ENCODE results near the gene CYP2D6. TPM values are rescaled to one million over a fixed set of nuclear protein-coding genes. Genes with fewer than 3 reads are reported as not detected.
A peak's percentile ranks its signal among the peaks of the same experiment; 100 is the strongest.
"Not testable (repeated sequence)": the region's sequence is repeated elsewhere in the genome, so short reads cannot be mapped to it uniquely, and the experiment has no call there.

CYP2D6 gene
- total RNA-seq, 2 experiments from 2014 or later = 3.7 to 4.4 TPM

DNA sequence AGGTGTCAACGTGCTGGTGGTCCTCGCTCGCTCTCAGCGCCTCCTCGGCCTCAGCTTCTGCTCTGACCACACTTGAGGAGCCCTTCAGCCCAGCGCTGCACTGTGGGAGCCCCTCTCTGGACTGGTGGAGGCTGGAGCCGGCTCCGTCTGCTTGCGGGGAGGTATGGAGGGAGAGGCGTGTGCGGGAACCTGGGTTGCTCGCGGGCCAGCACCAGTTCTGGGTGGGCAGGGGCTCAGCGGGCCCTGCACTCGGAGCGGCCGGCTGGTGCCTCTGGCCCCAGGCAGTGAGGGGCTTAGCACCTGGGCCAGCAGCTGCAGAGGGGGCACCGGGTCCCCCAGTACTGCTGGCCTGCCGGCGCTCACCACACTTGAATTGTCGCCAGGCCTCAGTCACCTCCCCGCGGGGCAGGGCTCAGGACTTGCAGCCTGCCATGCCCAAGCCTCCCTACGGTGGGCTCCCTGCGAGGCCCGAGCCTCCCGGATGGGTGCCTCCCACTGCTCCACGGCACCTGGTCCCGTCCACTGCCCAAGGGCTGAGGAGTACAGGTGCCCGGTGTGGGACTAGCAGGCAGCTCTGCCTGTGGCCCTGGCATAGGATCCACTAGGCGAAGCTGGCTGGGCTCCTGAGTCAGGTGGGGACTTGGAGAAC lies 7.6 kb upstream of the CYP2D6 start:
- no peaks in the 10 kb centered on the region for H3K4me1 Mint-ChIP-seq
- no peak for ATAC-seq (ENCODE audit: low read depth)
- POLR2A ChIA-PET = no interaction called here
- no peaks in the 10 kb centered on the region for H3K27me3 Mint-ChIP-seq
- H3K9me3 Mint-ChIP-seq = no peaks in the 10 kb centered on the region
- no peak overlapping the region for H3K4me3 Mint-ChIP-seq
- no peak overlapping the region for H3K27ac Mint-ChIP-seq
- H3K36me3 Mint-ChIP-seq = peaks cover 1% of the 10 kb centered on the region
- DNase-seq = peak; percentile 19

DNA sequence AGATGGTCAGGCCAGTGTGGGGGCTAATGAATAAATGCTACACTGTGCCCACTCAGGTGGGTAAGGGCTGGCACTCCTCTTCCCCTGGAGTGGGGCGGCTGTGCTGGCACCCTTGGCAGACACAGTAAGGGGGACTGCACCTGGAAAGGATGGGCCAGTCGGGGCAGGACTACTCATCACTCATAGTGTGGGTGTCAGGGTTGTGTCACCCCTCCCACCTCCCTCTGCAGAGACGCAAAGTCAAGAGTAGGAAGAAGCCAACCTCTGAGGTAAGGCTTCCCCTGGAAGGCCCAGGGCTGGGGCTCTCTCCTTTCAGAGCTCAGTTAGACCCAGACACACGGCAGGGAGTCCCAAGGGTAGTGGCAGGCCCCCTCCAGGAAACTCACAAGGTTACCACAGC lies 5.1 kb upstream of the CYP2D6 start:
- POLR2A ChIA-PET, H3K9me3 Mint-ChIP-seq, H3K27me3 Mint-ChIP-seq, H3K36me3 Mint-ChIP-seq, H3K4me1 Mint-ChIP-seq, H3K27ac Mint-ChIP-seq, DNase-seq, H3K4me3 Mint-ChIP-seq: not testable (repeated sequence)
- peak; percentile 8 for ATAC-seq (ENCODE audit: low read depth)

DNA sequence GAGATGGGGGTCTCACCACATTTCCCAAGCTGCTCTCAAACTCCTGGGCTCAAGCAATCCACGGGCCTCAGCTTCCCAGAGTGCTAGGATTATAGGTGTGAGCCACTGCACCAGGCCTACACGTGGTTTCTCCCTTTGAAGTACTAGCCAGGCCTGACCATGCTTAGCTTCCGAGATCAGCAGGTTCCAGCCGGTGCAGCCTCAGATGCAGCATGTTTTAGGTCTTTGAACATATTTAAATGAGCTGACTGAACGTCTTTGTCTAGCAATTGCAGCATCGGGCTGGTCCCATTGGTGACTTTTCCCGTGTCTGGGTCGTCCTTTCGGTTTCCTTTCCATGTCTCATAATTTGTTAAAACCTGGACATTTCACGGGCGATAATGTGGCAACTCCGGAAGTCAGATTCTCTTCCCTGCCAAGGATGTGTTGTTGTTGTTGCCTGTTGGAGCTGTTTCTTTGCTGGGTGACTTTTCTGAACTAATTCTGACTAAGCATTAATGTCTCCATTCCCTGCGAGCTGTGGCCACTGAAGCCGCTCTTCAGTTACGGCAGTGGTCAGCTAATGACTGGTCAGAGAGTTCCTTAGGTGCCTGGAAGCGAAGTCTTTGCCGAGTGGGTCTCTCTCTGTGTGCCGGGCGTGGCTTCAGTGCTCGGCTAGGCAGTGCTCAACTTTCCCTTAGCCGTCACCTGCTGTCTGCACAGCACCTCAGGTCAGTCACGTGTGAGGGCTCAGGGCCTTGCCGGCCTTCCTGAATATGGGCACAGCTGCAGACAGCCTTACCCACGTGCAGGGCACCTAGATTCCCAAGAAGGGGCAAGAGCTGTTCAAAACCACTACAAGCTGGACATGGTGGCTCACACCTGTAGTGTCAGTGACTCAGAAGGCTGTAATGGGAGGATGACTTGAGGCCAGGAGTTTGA lies 3.8 kb upstream of the CYP2D6 start:
- Mint-ChIP-seq H3K27ac (no peak overlapping the region), H3K4me3 (no peak overlapping the region), H3K27me3 (no peaks in the 10 kb centered on the region), H3K36me3 (no peaks in the 10 kb centered on the region), H3K4me1 (no peaks in the 10 kb centered on the region), H3K9me3 (no peaks in the 10 kb centered on the region)
- DNase-seq (no peak), ATAC-seq (ENCODE audit: low read depth) (no peak)
- POLR2A ChIA-PET = no interaction called here

DNA sequence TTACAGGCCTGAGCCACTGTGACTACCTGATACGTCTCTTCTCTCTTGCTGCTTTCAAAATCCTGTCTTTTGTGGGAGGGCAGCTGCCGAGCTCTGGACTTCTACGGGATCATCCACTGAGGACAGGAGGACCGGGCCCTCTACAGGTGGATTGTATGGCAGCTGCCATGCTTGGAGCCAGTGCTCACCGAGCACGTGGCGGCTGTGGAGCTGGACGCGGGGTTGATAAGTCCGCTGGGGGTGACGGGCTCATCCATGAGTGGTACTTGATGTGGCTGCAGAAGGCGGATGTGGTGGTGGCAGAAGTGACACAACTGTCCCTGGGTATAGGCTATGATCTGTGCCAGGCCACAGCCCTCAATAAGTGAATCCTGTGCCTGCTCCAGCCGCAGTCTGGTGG lies 1.8 kb upstream of the CYP2D6 start:
- no peaks in the 10 kb centered on the region for H3K4me1 Mint-ChIP-seq
- no peak for ATAC-seq (ENCODE audit: low read depth)
- no peaks in the 10 kb centered on the region for H3K9me3 Mint-ChIP-seq
- H3K36me3 Mint-ChIP-seq = no peaks in the 10 kb centered on the region
- POLR2A ChIA-PET = interaction anchor here (0.6 kb wide), 2 partner anchors 12 to 176 kb away, joined by 3 read pairs; no protein-coding TSS in a partner anchor
- H3K4me3 Mint-ChIP-seq = no peak overlapping the region
- H3K27ac Mint-ChIP-seq = no peak overlapping the region
- DNase-seq = no peak
- H3K27me3 Mint-ChIP-seq = no peaks in the 10 kb centered on the region

DNA sequence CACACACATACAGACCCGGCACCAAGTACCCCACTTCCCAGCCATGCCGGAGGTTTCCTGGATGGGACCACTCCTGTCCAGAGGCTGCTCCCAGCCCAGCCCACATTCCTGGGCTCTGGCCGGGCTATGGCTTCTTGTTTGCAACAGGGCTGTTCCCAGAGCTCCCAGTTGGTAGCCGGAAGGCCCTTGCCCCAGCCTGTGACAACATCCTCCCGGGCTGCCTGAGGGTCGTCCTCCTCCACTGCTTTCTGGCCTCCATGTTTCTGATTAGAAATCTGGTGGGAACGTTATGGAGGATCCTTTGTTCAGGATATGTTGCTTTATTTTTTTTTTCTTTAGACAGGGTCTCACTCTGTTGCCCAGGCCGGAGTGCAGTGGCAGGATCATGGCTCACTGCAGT lies 952 bp upstream of the CYP2D6 start:
- Mint-ChIP-seq H3K9me3 (no peaks in the 10 kb centered on the region), H3K4me1 (no peaks in the 10 kb centered on the region), H3K27me3 (no peaks in the 10 kb centered on the region), H3K36me3 (no peaks in the 10 kb centered on the region), H3K27ac (no peak overlapping the region), H3K4me3 (no peak overlapping the region)
- ATAC-seq (ENCODE audit: low read depth) = no peak
- POLR2A ChIA-PET = no interaction called here
- DNase-seq = no peak

DNA sequence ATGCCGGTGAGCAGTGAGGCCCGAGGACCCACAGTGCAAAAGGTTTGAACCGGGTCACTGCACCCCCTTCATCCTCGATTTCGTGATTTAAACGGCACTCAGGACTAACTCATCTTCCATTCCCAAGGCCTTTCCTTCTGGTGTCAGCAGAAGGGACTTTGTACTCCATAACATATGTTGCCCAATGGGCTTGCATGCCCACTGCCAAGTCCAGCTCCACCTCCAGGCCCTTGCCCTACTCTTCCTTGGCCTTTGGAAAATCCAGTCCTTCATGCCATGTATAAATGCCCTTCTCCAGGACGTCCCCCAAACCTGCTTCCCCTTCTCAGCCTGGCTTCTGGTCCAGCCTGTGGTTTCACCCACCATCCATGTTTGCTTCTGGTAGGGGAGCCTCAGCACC lies 428 bp downstream of the CYP2D6 start:
- H3K9me3 Mint-ChIP-seq; H3K4me1 Mint-ChIP-seq; H3K27ac Mint-ChIP-seq; ATAC-seq (ENCODE audit: low read depth); H3K36me3 Mint-ChIP-seq; H3K4me3 Mint-ChIP-seq; H3K27me3 Mint-ChIP-seq; POLR2A ChIA-PET; DNase-seq: not testable (repeated sequence)

DNA sequence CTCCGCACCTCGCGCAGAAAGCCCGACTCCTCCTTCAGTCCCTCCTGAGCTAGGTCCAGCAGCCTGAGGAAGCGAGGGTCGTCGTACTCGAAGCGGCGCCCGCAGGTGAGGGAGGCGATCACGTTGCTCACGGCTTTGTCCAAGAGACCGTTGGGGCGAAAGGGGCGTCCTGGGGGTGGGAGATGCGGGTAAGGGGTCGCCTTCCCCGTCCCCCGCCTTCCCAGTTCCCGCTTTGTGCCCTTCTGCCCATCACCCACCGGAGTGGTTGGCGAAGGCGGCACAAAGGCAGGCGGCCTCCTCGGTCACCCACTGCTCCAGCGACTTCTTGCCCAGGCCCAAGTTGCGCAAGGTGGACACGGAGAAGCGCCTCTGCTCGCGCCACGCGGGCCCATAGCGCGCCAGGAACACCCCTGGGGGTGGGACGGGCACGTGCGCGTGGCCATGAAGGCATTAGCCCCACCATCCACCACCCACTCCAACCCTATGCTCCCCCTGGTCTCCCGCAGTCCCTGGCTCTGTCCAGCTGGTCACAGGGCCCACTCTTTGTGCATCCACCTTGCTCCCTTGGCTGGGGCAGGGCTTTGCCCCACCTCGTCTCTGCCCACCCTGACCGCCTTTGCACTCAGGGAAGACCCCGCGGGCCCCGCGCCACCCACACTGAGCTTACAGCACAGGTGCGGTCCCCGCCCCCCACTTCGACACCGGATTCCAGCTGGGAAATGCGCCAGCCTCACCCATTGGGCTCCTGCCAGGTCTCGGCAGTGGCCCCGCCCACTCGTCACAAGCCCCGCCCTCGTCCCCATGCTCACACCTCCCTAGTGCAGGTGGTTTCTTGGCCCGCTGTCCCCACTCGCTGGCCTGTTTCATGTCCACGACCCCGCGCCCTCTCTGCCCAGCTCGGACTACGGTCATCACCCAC lies 1.6 kb downstream of the CYP2D6 start:
- H3K36me3 Mint-ChIP-seq; H3K4me1 Mint-ChIP-seq; DNase-seq; H3K27me3 Mint-ChIP-seq; POLR2A ChIA-PET; ATAC-seq (ENCODE audit: low read depth); H3K4me3 Mint-ChIP-seq; H3K27ac Mint-ChIP-seq; H3K9me3 Mint-ChIP-seq: not testable (repeated sequence)

DNA sequence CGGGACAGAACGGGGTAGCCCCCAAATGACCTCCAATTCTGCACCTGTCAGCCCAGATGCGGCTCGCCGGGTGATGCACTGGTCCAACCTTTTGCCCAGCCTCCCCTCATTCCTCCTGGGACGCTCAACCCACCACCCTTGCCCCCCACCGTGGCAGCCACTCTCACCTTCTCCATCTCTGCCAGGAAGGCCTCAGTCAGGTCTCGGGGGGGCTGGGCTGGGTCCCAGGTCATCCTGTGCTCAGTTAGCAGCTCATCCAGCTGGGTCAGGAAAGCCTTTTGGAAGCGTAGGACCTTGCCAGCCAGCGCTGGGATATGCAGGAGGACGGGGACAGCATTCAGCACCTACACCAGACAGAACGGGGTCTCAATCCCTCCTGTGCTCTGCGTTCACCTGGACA lies 2.6 kb downstream of the CYP2D6 start:
- H3K36me3 Mint-ChIP-seq; POLR2A ChIA-PET; DNase-seq; H3K27me3 Mint-ChIP-seq; H3K4me3 Mint-ChIP-seq; H3K27ac Mint-ChIP-seq; H3K4me1 Mint-ChIP-seq; H3K9me3 Mint-ChIP-seq; ATAC-seq (ENCODE audit: low read depth): not testable (repeated sequence)

DNA sequence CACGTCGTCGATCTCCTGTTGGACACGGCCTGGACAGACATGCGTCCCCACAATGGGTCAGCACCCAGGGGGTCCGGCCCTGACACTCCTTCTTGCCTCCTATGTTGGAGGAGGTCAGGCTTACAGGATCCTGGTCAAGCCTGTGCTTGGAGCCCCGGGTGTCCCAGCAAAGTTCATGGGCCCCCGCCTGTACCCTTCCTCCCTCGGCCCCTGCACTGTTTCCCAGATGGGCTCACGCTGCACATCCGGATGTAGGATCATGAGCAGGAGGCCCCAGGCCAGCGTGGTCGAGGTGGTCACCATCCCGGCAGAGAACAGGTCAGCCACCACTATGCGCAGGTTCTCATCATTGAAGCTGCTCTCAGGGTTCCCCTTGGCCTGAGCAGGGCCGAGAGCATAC lies 3.0 kb downstream of the CYP2D6 start:
- Mint-ChIP-seq H3K4me1 (no peaks in the 10 kb centered on the region), H3K27me3 (no peaks in the 10 kb centered on the region), H3K36me3 (no peaks in the 10 kb centered on the region), H3K9me3 (no peaks in the 10 kb centered on the region), H3K4me3 (no peak overlapping the region), H3K27ac (no peak overlapping the region)
- DNase-seq (no peak), ATAC-seq (ENCODE audit: low read depth) (no peak)
- POLR2A ChIA-PET = no interaction called here

DNA sequence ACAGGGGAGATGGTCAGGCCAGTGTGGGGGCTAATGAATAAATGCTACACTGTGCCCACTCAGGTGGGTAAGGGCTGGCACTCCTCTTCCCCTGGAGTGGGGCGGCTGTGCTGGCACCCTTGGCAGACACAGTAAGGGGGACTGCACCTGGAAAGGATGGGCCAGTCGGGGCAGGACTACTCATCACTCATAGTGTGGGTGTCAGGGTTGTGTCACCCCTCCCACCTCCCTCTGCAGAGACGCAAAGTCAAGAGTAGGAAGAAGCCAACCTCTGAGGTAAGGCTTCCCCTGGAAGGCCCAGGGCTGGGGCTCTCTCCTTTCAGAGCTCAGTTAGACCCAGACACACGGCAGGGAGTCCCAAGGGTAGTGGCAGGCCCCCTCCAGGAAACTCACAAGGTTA lies 7.1 kb downstream of the CYP2D6 start:
- H3K4me3 Mint-ChIP-seq; ATAC-seq (ENCODE audit: low read depth); H3K9me3 Mint-ChIP-seq: not testable (repeated sequence)

DNA sequence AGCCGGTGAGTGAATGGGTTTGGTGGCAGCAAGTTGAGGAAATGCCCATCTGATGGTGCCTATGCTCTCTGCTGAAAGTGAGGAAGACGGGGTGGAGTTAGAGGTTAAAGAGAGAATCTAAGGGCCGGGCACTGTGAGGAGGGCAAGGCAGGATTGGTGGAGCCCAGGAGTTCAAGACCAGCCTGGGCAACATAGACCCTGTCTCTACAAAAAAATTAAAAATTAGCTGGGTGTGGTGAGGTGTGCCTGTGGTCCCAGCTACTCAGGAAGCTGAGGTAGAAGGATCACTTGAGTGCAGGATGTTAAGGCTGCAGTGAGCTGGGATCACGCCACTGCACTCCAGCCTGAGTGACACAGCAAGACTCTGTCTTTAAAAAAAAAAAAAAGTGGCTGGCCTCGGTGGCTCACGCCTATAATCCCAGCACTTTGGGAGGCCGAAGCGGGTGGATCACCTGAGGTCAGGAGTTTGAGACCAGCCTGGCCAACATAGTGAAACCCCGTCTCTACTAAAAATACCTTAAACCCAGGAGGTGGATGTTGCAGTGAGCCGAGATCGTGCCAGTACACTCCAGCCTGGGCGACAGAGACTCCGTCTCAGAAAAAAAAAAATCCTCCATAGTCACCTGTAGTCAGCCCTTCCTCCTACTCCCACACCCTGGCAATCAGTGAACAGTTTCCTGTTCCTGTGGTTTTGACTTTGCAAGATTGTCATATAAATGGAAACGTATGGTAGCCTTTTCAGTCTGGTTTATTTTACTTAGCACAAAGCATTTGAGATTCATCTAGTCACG lies 10.2 kb downstream of the CYP2D6 start:
- Mint-ChIP-seq H3K4me1 (peaks cover 33% of the 10 kb centered on the region), H3K4me3 (peak overlapping the region; percentile 80), H3K27ac (peak overlapping the region; percentile 90)
- H3K36me3 Mint-ChIP-seq, H3K9me3 Mint-ChIP-seq, H3K27me3 Mint-ChIP-seq: not testable (repeated sequence)
- DNase-seq (peak; percentile 48), ATAC-seq (ENCODE audit: low read depth) (peak; percentile 75)
- POLR2A ChIA-PET = interaction anchor here (0.6 to 1.9 kb wide), 5 partner anchors 12 to 603 kb away, joined by 3 to 10 read pairs (median 3); partner anchors contain the start of gene NDUFA6

More for the DNA sequence above, 7.1 kb downstream of the CYP2D6 start:
- H3K27me3 Mint-ChIP-seq, DNase-seq, H3K36me3 Mint-ChIP-seq, H3K27ac Mint-ChIP-seq: not testable (repeated sequence)
- POLR2A ChIA-PET = interaction anchor here (1.3 kb wide), 1 partner anchor 33 kb away, joined by 4 read pairs; the partner anchor contains the start of gene NDUFA6
- peaks cover 27% of the 10 kb centered on the region for H3K4me1 Mint-ChIP-seq

DNA sequence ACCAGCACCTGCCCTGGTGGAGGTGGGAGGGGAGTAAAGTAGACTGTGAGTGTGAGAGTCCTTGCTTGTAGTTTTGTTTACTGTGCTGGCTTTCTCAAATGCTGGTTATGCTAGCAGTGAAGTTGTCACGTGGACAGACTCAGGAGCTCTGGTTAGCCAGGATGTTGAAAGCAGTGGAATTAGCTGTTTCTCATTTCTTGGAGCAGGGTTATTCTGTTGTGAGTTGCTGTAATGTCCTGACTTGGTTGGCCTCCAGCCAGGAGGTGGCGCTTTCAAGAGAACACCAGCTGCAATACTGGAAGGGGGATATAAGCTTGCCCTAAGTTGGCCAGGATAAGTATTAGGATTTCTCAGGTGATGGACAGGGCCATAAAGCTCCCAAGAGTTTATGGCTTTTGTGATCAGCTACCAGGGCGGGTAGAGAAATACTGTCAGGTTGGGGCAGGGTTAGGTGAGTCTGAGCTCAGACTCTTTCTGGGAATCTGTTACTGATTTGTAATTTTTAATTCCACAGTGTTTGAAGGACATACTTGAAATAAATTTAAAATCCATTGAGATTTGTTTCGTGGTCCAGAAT lies 13.7 kb downstream of the CYP2D6 start:
- POLR2A ChIA-PET = interaction anchor here (1.2 kb wide), 1 partner anchor 26 kb away, joined by 4 read pairs; the partner anchor contains the start of gene NDUFA6
- H3K9me3 Mint-ChIP-seq = peaks cover 11% of the 10 kb centered on the region
- no peak for DNase-seq
- H3K4me1 Mint-ChIP-seq = peaks cover 31% of the 10 kb centered on the region
- peaks cover 16% of the 10 kb centered on the region for H3K36me3 Mint-ChIP-seq
- no peak for ATAC-seq (ENCODE audit: low read depth)
- H3K27me3 Mint-ChIP-seq = no peaks in the 10 kb centered on the region
- no peak overlapping the region for H3K4me3 Mint-ChIP-seq
- H3K27ac Mint-ChIP-seq = no peak overlapping the region

Data from activated naive CD8-positive, alpha-beta T cell treated with anti-CD3 and anti-CD28 coated beads, Interleukin-2, amount 10 ng/mL, durations not matched to agents 7 days and 5 days (primary cell).